ENCODE measurements around the gene MAB21L2. TPM values are rescaled to one million over a fixed set of nuclear protein-coding genes. Genes with fewer than 3 reads are reported as not detected.

MAB21L2 gene
- total RNA-seq, 1 experiment from 2014 or later, result not detected

- no peak overlapping the region for H3K27ac Mint-ChIP-seq
Measured at GRCh38 chr4:150546286-150546685, 35.7 kb upstream of the MAB21L2 start.

More at GRCh38 chr4:150546286-150546685, 35.7 kb upstream of the MAB21L2 start:
- POLR2A ChIA-PET, result no interaction called here
- peaks cover 3% of the 10 kb centered on the region; the same call in 1 of the 2 replicates for H3K9me3 Mint-ChIP-seq
- DNase-seq (ENCODE audit: low spot score) (no peak), ATAC-seq (no peak)
- no peak overlapping the region for H3K4me3 Mint-ChIP-seq
- no peaks in the 10 kb centered on the region for H3K27me3 Mint-ChIP-seq (ENCODE audit: low read depth)
- CTCF ChIA-PET, result interaction anchor here (0.8 kb wide), 1 partner anchor 321 kb away, joined by 4 read pairs; no protein-coding TSS in a partner anchor
- no peaks in the 10 kb centered on the region for H3K36me3 Mint-ChIP-seq
- TF ChIP-seq NFYB (CRISPR knock-in tag; conservative IDR thresholded peaks at IDR 0.05; ENCODE audit: low read depth), result no peak
- TF ChIP-seq CDX4 (CRISPR knock-in tag; IDR thresholded peaks at IDR 0.05; ENCODE audit: borderline replicate concordance), result no peak
- no peak for TF ChIP-seq ZNF416 (CRISPR knock-in tag; IDR thresholded peaks at IDR 0.05)
- no peak for TF ChIP-seq ARID4B (CRISPR knock-in tag; IDR thresholded peaks at IDR 0.05; ENCODE audit: borderline replicate concordance)
- TF ChIP-seq ZNF263 (CRISPR knock-in tag; IDR thresholded peaks at IDR 0.05; ENCODE audit: low read depth), result no peak
- TF ChIP-seq ZNF281 (CRISPR knock-in tag; IDR thresholded peaks at IDR 0.05), result no peak
- TF ChIP-seq ZNF423 (CRISPR knock-in tag; IDR thresholded peaks at IDR 0.05), result no peak
- no peak for TF ChIP-seq HMGXB4 (CRISPR knock-in tag; IDR thresholded peaks at IDR 0.05)
- no peak for TF ChIP-seq JAZF1 (CRISPR knock-in tag; IDR thresholded peaks at IDR 0.05)
- TF ChIP-seq FOXK1 (CRISPR knock-in tag; IDR thresholded peaks at IDR 0.05), result no peak
- TF ChIP-seq ZNF425 (CRISPR knock-in tag; conservative IDR thresholded peaks at IDR 0.05), result no peak
- TF ChIP-seq ZNF121 (CRISPR knock-in tag; IDR thresholded peaks at IDR 0.05), result no peak
- TF ChIP-seq IRF1 (CRISPR knock-in tag; IDR thresholded peaks at IDR 0.05), result no peak
- no peak for TF ChIP-seq E2F4 (CRISPR knock-in tag; IDR thresholded peaks at IDR 0.05; ENCODE audit: borderline replicate concordance, low read depth)
- no peak for TF ChIP-seq CREB1 (CRISPR knock-in tag; IDR thresholded peaks at IDR 0.05)
- no peak for TF ChIP-seq RELA (CRISPR knock-in tag; IDR thresholded peaks at IDR 0.05; ENCODE audit: borderline replicate concordance)
- TF ChIP-seq FOXP1 (CRISPR knock-in tag; IDR thresholded peaks at IDR 0.05; ENCODE audit: borderline replicate concordance), result no peak
- TF ChIP-seq NR3C1 (CRISPR knock-in tag; conservative IDR thresholded peaks at IDR 0.05; ENCODE audit: low read depth), result no peak
- no peak for TF ChIP-seq HMGA2 (CRISPR knock-in tag; IDR thresholded peaks at IDR 0.05)
- no peak for TF ChIP-seq MAX (CRISPR knock-in tag; IDR thresholded peaks at IDR 0.05)
- peaks cover 8% of the 10 kb centered on the region for H3K4me1 Mint-ChIP-seq
